GM18870 (cell line): ENCODE measurements around the gene FAM13A.

Experiments
- ATAC-seq: cut with Tn5 transposase; IDR thresholded peaks from one replicate; pipeline ENCODE4 v1.9.1; 2021; ENCODE audit warnings: moderate library complexity; ENCODE audit not compliant: unreplicated experiment

Gene FAM13A

GRCh38 chr4:88693792-88694191 is 363.2 kb downstream of the FAM13A start:
- no peak for ATAC-seq

- ATAC-seq: no peak
Observed at GRCh38 chr4:88690355-88690754, 366.6 kb downstream of the FAM13A start.

DNA sequence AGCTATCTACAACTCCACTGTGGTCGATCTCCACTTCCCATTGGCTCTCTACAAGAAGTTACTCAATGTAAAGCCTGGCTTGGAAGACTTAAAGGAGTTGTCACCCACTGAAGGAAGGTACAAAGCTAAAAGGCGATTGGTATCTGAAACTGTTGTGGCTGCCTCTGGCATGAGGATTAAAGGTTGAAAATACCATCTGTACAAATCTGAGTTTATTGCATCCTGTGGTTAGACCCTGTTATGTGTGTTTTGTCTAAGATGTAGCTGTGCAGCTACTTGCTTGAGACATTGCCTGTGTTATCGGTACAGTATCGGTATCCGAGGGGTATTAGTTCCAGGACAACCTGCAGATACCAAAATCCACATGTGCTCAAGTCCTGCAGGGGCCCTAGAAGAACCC is 375.8 kb downstream of the FAM13A start:
- ATAC-seq: no peak
